LNCaP clone FGC (cell line): ENCODE data around the gene TRAPPC11.

Experiments used
- DNase-seq: peaks from one replicate; pipeline ENCODE4 v3.0.0-alpha.2; 2011; ENCODE audit warnings: low read depth
- H3K4me3 ChIP-seq: 2 replicates; pipeline ENCODE4 v1.5.1; 2011; ENCODE audit warnings: mild to moderate bottlenecking, low read depth, low read length, control low read depth
- TF ChIP-seq, protein P1 (sequence below): IDR thresholded peaks from 2 replicates; pipeline ENCODE4 v1.5.1; 2012; ENCODE audit warnings: mild to moderate bottlenecking; ENCODE audit not compliant: control insufficient read depth, insufficient read depth; ENCODE audit errors: extremely low read depth

TRAPPC11 gene

DNA sequence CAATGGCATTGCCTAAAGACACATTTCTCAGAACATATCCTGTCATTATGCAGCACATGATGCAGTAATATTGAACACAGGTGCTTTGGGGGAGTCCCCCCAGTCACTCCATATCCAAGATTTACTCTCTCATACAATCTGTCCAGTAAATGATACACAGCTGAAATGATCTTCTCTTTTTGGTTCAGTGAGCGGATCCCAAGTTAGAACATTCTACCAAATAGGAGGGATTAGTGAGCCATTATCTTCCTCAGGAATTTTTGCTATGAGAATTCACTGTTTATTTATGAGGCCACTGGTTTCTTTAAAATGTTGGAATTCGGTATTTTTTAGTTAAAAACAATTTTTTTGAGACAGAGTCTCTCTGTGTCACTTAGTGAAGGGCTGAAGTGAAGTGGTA lies 96.5 kb downstream of the TRAPPC11 start:
- no peak for DNase-seq
- TF ChIP-seq, protein P1, sequence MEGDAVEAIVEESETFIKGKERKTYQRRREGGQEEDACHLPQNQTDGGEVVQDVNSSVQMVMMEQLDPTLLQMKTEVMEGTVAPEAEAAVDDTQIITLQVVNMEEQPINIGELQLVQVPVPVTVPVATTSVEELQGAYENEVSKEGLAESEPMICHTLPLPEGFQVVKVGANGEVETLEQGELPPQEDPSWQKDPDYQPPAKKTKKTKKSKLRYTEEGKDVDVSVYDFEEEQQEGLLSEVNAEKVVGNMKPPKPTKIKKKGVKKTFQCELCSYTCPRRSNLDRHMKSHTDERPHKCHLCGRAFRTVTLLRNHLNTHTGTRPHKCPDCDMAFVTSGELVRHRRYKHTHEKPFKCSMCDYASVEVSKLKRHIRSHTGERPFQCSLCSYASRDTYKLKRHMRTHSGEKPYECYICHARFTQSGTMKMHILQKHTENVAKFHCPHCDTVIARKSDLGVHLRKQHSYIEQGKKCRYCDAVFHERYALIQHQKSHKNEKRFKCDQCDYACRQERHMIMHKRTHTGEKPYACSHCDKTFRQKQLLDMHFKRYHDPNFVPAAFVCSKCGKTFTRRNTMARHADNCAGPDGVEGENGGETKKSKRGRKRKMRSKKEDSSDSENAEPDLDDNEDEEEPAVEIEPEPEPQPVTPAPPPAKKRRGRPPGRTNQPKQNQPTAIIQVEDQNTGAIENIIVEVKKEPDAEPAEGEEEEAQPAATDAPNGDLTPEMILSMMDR = no peak
- no peak overlapping the region for H3K4me3 ChIP-seq

GRCh38 chr4:183757060-183757459 lies 98.0 kb downstream of the TRAPPC11 start:
- TF ChIP-seq, protein P1 = no peak
- no peak for DNase-seq
- H3K4me3 ChIP-seq = no peak overlapping the region

DNA sequence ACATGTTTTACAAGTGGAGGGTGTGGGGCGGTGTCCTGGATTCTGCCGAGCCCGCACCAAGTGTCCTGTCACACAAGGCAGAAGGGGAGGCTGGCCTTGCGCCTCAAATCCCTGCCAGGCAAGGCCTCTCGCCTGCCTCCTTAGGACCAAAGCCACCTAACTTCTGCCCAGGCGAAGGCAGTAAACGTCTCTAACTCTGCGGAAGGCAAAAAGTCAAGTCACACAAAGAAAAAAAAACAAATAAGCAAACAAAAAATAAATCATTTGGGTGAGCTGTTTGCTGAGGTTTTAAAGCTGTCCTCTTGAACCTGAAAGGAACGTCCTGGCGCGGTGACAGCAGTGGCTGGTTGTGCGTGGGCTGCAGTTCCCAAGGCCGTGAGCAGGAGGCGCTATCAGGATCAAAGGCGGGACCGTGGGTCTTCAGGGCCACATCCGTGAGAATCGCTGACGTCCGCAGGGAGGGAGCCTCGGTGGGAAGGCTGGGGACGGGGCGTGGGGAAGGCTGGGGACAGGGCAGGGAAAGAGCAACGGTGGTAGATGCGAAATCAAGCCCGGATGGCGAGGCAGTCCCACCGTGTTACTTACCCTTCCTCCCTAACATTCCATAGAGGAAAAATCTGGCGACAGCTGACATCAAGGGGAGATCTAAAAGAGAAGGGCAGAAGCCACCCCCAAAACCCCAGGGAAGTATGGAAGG lies 99.1 kb downstream of the TRAPPC11 start:
- no peak overlapping the region for H3K4me3 ChIP-seq
- peak; percentile 77 for DNase-seq
- TF ChIP-seq, protein P1 = peak; percentile 66

- DNase-seq = no peak
- TF ChIP-seq, protein P1 = no peak
- no peak overlapping the region for H3K4me3 ChIP-seq
Observed at GRCh38 chr4:183758758-183759447, 99.8 kb downstream of the TRAPPC11 start.

- H3K4me3 ChIP-seq = no peak overlapping the region
- TF ChIP-seq, protein P1 = no peak
- DNase-seq = peak; percentile 96
Observed at GRCh38 chr4:183760326-183760725, 101.2 kb downstream of the TRAPPC11 start.
